ENCODE data around the gene LRP2.

DNA sequence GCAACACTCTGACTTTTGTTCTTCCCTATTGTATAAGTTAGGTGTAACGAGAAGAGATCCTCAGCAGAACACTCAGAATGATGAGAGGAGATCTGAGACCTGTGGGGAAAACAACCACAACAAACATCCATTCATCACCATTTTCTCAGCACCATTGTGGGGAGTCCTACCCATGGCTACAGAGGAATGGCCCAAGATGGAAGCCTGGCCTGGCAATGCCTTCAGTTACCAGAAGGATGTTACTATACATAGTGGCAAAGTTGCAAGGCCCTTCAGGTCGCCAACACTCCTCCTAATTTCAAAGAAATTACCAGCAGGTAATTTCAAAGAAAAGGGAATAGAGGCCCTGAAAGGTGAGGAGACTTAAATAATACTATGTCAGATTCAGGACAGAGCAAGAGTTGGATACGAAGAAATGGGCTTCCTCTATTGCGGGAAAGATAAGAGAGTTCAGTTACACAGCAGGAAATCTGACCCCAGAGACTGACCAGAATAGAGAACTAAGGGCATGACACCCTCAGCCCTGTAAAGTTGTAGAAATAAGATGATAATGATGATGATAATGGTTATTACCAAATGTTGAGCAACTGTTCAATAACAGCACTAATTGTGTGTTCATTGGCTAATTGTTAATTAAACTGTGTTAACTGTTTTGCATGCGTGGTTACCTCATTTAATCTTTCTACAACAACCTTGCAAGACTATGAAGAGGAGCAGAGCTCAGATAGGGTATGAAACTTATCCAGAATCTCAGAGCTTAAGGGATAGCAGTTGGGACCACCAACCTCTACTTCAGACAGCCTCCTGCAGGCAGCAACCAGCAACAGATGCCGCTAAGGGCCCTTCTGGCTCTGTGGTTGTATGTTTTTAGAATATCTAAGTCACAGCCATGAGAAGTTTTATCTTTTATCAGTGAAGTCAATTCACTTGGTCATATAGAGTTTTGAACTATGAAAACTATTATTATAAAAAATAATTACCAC lies 255.5 kb downstream of the LRP2 start:
- no peak for TF ChIP-seq POLR2A (IDR thresholded peaks at IDR 0.05)
- no peak for TF ChIP-seq POLR2AphosphoS5 (IDR thresholded peaks at IDR 0.05)
- TF ChIP-seq, protein P1, sequence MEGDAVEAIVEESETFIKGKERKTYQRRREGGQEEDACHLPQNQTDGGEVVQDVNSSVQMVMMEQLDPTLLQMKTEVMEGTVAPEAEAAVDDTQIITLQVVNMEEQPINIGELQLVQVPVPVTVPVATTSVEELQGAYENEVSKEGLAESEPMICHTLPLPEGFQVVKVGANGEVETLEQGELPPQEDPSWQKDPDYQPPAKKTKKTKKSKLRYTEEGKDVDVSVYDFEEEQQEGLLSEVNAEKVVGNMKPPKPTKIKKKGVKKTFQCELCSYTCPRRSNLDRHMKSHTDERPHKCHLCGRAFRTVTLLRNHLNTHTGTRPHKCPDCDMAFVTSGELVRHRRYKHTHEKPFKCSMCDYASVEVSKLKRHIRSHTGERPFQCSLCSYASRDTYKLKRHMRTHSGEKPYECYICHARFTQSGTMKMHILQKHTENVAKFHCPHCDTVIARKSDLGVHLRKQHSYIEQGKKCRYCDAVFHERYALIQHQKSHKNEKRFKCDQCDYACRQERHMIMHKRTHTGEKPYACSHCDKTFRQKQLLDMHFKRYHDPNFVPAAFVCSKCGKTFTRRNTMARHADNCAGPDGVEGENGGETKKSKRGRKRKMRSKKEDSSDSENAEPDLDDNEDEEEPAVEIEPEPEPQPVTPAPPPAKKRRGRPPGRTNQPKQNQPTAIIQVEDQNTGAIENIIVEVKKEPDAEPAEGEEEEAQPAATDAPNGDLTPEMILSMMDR (IDR thresholded peaks at IDR 0.05), result no peak
